HG03060 (cell line): ENCODE measurements around the gene LSAMP.

ENCODE experiments used
- ATAC-seq: cut with Tn5 transposase; IDR thresholded peaks from one replicate; pipeline ENCODE4 v1.9.1; 2021; ENCODE audit warnings: low read depth, moderate number of reproducible peaks; ENCODE audit not compliant: unreplicated experiment

Gene LSAMP

GRCh38 chr3:116186049-116186448 lies 259.2 kb downstream of the LSAMP start:
- no peak for ATAC-seq

DNA sequence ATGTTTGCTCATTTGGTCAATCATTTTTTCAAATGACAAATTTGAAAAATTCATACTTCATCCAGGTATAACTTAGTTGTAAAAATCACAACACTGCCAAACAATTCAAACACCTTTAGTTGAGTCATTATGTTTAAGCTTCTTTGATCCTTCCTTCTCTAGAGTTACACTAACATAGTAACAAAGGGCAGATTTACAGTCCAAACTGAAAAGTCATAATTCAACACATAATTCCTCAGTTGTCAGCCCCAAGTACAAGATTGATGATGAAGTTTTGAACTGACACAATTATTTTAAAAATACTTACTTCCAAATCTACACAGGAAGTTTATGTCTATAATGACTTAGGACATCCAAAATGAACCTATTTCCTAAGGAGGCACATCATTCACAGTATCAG lies 264.1 kb downstream of the LSAMP start:
- ATAC-seq, result no peak

DNA sequence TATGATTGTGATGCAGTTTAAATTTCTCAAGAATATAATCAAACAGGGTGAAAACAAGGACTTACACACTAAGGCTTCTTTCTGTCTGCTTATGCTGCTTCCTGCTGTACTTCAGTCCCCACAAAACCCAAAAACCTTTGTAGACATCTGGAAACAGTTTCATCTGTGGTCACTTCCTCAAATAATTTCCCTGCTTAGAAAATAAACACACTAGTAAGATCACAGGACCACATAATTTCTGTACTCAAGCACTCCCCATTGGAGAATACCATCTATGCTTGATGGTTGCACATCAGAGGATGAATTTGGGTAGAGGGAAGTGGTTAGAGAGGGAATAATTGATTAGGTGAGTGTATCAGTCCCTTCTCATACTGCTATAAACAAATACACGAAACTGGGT lies 266.2 kb downstream of the LSAMP start:
- ATAC-seq, result no peak

GRCh38 chr3:116176974-116177555 lies 268.2 kb downstream of the LSAMP start:
- no peak for ATAC-seq

GRCh38 chr3:116166121-116166520 lies 279.2 kb downstream of the LSAMP start:
- no peak for ATAC-seq

- no peak for ATAC-seq
Observed at GRCh38 chr3:116165641-116166040, 279.6 kb downstream of the LSAMP start.

DNA sequence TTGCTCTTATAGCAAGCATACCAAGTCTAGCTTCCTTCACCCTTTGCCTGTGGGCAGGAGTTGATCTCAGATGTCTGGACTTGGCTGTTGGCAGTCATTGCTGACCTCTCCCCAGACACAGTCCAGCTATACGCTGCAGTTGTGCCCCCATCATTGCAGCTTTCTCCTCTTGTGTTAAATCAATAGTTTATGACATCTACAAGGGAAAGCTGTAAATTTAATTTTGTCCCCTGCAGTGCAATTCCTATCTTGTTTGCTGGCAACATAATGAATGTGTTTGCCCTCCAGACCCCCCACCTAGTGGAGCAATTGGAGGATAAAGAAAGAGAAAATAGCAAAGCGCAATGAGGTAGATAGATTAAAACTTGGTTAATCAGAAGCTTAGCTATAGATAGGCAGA lies 280.2 kb downstream of the LSAMP start:
- no peak for ATAC-seq

GRCh38 chr3:116164039-116164438 lies 281.2 kb downstream of the LSAMP start:
- ATAC-seq, result no peak

DNA sequence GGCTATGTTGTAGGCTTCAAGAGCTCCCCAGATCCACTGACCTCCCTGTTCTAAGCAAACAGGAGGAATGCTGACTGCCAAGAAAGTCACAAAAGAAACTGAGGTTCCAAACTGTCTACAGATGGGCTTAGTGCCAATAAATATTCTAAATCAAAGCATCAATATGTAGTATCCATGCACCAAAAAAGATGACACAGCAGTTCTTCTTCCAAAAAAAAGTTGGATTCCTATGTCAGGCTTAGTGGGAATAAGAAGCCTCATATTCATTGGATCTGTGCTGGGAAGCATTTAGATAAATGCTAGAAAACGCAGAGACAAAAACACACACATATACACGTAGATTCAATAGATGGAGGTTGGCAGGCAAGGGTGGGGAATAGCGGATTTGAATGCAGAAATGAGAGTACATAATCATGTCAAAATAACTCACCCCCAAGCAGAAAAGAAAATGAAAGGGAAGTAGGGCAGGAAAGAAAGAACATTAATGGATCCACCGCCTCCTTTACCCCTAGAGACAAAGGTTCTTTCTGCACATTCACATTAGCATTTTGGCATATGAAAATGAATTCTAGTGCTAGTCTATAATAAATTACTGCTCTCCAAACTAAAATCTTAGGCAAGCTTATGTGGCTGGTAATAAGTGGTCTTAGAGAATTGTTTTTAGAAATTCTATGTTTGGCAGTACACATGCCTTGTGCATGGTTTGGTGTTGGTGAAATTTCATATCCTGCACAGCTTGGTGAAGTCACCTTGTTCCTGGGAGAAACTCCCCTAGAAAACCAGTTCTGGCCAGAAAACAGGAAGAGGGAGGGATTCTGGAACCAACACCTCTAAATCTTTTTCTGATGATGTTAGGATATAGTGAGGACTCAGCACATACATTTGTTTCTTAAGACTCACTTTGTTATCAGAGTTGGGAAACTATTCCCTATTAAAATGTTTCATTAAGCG lies 283.4 kb downstream of the LSAMP start:
- no peak for ATAC-seq

DNA sequence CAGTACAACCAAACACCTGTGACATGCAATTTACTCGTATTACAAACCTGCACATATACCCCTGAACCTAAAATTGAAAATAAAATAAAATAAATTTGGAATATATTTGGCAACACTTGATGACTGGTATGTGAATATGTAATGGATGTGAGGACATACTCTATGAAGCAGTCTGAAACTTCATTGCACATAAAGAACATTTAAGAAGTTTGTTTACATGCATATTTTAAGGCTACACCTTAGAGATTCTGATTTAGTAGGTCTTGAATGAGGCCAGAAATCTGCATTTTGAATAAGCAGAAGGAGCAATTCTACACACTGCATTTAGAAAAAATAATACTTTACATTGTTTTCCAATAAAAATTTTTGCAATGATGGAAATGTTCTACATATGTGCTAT lies 284.7 kb downstream of the LSAMP start:
- ATAC-seq, result no peak

DNA sequence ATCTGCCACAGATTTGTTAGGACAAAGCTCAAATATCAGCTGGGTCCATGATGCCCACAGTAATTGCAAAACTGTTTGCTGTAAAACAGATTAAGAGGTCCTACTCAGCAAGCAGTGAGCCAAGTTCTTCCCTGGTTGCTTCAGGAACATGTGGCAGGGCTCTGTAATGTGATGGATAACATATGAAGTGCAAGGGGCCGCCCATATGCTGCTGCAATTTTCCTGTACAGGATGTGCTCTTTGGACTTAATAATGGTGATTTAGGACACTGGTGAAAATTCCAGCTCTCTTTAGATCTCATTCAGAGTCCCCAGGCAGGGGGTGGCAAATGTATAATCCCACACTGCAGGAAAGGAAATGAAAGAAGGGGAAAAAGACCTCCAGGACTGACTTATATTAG lies 289.4 kb downstream of the LSAMP start:
- ATAC-seq, result no peak

DNA sequence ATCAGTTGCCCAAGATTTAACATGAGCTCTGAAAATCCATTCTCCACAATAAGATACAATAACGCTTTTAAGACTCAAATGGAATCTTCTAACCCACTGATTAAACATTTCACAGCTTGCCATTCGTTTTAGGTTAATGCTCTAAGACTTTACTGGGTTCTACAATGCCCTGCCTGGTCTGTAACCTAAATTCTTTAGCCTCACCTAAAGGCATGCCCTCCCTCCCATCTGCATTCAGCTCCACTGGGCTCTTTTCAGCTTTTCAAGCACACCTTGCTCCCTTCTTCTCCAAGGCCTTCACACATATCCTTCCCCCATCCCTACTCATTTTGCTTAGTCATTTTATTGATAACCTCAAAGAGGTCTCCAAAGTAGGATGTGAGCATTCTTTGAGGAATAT lies 290.9 kb downstream of the LSAMP start:
- no peak for ATAC-seq

DNA sequence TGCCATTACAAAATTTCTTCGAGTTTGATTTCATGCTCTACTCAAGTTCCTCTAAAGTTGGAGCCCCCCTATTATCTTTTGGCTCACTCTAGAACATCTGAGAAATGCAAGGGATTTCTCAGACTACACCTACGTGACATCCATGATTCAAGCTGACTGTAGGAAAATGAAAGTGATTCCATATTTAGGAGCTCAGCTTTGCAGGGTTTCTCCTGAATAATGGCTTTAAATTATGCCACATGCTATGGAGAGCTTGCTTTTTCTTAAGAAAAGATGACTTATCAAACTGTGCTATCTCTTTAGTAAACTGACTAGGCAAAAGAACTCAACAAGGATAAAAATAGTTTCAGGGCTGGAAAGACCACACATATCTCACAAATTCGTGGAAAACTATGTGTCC lies 292.1 kb downstream of the LSAMP start:
- ATAC-seq, result no peak

DNA sequence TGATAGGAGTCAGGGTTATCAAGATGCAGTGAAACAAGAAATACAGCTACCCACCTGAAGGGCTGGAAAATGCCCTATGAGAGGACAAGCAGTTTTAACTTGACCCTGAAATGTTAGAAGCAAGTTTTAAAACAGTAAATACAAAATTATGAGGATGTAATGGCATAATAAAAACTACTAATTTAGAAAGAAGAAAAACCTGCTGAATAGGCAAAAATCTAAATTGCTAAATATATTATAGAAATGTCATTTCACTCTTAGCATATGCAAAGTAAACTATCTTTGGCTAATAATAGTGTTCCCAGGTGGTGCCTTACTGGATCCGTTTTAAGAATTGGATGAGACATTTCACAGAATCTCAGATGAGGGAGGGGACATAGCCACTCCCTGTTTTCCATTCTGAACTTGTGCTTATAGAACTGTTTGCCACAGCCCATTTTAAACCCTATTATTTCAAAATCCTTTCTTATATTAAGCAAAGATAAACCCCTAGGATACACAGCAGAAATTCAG lies 294.6 kb downstream of the LSAMP start:
- no peak for ATAC-seq

GRCh38 chr3:116148881-116149851 lies 296.1 kb downstream of the LSAMP start:
- ATAC-seq, result no peak

- ATAC-seq, result no peak
Observed at GRCh38 chr3:116145613-116146012, 299.7 kb downstream of the LSAMP start.

- no peak for ATAC-seq
Observed at GRCh38 chr3:116141724-116142123, 303.6 kb downstream of the LSAMP start.

DNA sequence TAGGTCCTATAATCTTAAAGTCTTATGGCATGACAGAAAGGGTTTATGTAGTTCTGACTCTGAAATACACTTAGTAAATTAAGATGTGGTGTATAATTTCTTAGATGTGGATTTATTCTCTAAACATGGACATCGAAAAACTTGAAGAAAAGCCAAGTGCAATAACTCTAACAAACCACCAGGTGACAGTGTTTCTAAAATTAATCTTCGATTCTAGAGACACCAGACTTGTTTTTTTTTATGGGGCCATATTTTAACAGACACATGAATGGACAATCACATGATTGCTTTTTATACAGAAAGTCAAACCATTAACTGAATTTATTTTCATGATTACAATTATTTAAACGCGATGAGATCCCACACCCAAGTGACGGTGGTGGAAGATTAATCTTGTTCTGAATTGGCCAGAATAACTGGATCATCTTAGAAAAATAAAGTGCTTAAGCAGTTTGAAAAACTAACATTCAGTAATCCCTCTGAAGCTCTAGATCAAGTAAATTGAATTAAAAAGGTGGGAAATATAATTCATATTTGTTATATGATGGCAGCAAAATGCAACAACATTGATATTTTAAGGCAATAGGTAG lies 305.1 kb downstream of the LSAMP start:
- no peak for ATAC-seq

DNA sequence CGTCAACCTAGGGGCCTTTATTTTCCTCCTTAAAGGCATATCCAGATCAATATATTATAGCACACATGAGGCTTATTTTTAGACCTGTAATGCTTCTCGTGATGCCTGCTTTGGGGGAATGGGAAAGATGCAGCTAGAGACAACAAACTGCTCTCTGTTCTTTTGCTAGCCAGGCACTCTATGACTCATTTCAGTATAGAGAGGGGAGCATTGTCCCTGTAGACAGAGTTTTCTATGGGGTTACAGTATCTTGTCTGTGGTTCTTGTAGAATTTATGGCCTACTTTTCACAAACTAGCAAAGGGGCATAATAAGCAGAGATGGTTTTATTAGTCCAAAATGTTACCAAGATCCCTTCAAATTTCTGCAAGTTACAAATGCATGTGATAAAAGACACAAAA lies 305.6 kb downstream of the LSAMP start:
- ATAC-seq, result peak; percentile 71

DNA sequence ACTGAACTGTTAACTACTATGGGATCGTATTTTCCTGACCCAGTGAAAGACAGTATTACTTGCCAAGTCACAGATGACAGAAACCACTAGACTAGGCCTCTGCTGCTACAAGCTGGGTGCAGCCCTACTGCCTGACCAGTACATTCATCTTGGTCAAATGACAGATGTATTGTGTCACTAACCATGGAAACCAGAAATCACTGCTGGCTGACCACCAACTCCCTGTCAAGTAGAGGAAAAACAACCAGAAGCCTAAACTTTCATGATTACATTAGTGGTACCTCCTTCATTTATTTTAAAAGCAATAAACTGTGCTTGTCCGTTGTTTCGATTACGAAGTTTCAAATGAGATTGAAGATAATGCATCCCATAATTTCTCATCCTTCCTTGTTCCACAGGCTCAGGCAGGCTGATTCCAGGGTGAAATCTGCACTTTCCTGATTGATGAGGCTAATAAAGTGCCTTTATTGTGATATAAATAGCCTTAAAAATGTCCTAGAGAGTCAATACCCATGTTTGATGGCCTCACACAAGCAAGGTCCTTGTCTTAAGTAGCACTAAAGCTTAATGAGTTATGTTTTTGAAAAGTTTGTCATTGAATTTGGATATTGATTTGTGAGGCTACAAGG lies 309.7 kb downstream of the LSAMP start:
- ATAC-seq, result no peak
